ENCODE measurements around the gene CDK4. TPM values are rescaled to one million over a fixed set of nuclear protein-coding genes. Genes with fewer than 3 reads are reported as not detected.

The CDK4 gene
- total RNA-seq, 4 donors from 2014 or later: 79.1 to 156 (median 99.0) TPM

- TF ChIP-seq EP300 (IDR thresholded peaks at IDR 0.05) (no peak), POLR2A (IDR thresholded peaks at IDR 0.05) (no peak)
- TF ChIP-seq, protein P1, sequence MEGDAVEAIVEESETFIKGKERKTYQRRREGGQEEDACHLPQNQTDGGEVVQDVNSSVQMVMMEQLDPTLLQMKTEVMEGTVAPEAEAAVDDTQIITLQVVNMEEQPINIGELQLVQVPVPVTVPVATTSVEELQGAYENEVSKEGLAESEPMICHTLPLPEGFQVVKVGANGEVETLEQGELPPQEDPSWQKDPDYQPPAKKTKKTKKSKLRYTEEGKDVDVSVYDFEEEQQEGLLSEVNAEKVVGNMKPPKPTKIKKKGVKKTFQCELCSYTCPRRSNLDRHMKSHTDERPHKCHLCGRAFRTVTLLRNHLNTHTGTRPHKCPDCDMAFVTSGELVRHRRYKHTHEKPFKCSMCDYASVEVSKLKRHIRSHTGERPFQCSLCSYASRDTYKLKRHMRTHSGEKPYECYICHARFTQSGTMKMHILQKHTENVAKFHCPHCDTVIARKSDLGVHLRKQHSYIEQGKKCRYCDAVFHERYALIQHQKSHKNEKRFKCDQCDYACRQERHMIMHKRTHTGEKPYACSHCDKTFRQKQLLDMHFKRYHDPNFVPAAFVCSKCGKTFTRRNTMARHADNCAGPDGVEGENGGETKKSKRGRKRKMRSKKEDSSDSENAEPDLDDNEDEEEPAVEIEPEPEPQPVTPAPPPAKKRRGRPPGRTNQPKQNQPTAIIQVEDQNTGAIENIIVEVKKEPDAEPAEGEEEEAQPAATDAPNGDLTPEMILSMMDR (IDR thresholded peaks at IDR 0.05): no peak
- Histone ChIP-seq H3K4me1 (peaks cover 0 to 26% (median 6%) of the 10 kb centered on the region in 4 donors), H3K36me3 (peaks cover 0 to 55% (median 3%) of the 10 kb centered on the region in 3 donors), H3K4me3 (no peak overlapping the region), H3K9me3 (no peaks in the 10 kb centered on the region), H3K27ac (peak overlapping the region in 1 of 4 donors; percentile 4), H3K27me3 (no peaks in the 10 kb centered on the region)
- DNase-seq (ENCODE audit: low spot score in 2 of 2): no peak
- 55 to 70% methylated on average over 2 of the region's 2 CpGs for WGBS, 2 donors
These were observed 29.7 kb upstream of the CDK4 start for GRCh38 chr12:57781801-57782200.

GRCh38 chr12:57781244-57781643 is 29.1 kb upstream of the CDK4 start:
- H3K4me3 ChIP-seq: no peak overlapping the region
- H3K36me3 ChIP-seq: peaks cover 0 to 54% (median 3%) of the 10 kb centered on the region in 3 donors
- H3K27me3 ChIP-seq: no peaks in the 10 kb centered on the region
- 94% methylated on average over 3 of the region's 3 CpGs for WGBS, 2 donors
- peaks cover 0 to 26% (median 6%) of the 10 kb centered on the region in 4 donors for H3K4me1 ChIP-seq
- H3K27ac ChIP-seq: peak overlapping the region in 1 of 4 donors; percentile 4
- no peak for TF ChIP-seq POLR2A (IDR thresholded peaks at IDR 0.05)
- no peak for TF ChIP-seq EP300 (IDR thresholded peaks at IDR 0.05)
- TF ChIP-seq, protein P1 (IDR thresholded peaks at IDR 0.05): no peak
- H3K9me3 ChIP-seq: no peaks in the 10 kb centered on the region
- no peak for DNase-seq (ENCODE audit: low spot score in 2 of 2)

DNA sequence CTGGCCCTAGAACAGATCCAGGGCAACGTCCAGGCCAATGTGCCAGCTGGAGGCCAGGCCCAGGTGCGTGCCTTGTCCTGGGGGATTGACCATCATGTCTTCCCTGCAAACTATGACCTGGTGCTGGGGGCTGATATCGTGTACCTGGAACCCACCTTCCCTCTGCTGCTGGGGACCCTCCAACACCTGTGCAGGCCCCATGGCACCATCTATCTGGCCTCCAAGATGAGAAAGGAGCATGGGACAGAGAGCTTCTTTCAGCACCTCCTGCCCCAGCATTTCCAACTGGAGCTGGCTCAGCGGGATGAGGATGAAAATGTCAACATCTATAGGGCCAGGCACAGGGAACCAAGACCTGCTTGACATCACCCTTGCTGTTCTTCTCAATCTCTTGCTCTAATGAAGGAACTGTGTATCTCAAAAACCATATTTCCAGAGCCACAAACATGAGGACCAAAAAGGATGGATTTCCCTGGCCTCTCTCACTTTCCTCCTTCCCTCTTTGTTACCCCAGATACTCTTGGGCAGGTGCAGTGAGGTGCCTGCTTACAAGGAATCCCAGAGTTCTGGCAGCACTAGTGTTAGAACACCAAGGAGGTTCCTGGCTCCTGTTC is 28.3 kb upstream of the CDK4 start:
- Histone ChIP-seq H3K27me3 (no peaks in the 10 kb centered on the region), H3K36me3 (peaks cover 0 to 53% (median 0%) of the 10 kb centered on the region in 3 donors), H3K27ac (no peak overlapping the region), H3K9me3 (no peaks in the 10 kb centered on the region), H3K4me3 (no peak overlapping the region), H3K4me1 (peaks cover 0 to 26% (median 6%) of the 10 kb centered on the region in 4 donors)
- DNase-seq (ENCODE audit: low spot score in 2 of 2): no peak
- 76 to 84% methylated on average over 4 of the region's 4 CpGs for WGBS, 2 donors
- TF ChIP-seq POLR2A (IDR thresholded peaks at IDR 0.05): no peak
- no peak for TF ChIP-seq EP300 (IDR thresholded peaks at IDR 0.05)
- TF ChIP-seq, protein P1 (IDR thresholded peaks at IDR 0.05): no peak

DNA sequence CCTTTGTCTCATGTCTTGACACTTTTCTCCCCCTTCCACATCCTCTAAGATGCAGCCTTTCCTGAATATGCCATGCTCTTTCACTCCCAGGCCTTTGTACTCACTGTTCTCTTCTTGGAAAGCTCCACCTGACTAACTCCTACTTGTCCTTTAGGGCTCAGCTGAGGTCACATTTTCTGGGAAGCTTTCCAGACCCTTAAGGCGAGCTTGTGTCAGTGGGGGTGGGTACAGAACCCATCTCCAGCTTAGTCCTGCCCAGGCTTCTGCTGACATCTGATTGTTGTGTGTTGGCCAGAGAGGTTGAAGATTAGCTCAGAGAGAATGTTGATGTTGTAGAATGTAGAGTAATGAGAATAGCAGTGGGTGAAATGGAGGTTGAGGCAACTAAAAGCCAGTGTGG is 27.6 kb upstream of the CDK4 start:
- Histone ChIP-seq H3K4me1 (peaks cover 0 to 23% (median 6%) of the 10 kb centered on the region in 4 donors), H3K36me3 (peaks cover 0 to 52% (median 0%) of the 10 kb centered on the region in 3 donors), H3K27me3 (no peaks in the 10 kb centered on the region), H3K9me3 (no peaks in the 10 kb centered on the region), H3K27ac (no peak overlapping the region), H3K4me3 (no peak overlapping the region)
- WGBS, 2 donors: 38 to 39% methylated on average over 1 of the region's 1 CpG
- no peak for TF ChIP-seq EP300 (IDR thresholded peaks at IDR 0.05)
- TF ChIP-seq POLR2A (IDR thresholded peaks at IDR 0.05): no peak
- TF ChIP-seq, protein P1 (IDR thresholded peaks at IDR 0.05): no peak
- no peak for DNase-seq (ENCODE audit: low spot score in 2 of 2)

DNA sequence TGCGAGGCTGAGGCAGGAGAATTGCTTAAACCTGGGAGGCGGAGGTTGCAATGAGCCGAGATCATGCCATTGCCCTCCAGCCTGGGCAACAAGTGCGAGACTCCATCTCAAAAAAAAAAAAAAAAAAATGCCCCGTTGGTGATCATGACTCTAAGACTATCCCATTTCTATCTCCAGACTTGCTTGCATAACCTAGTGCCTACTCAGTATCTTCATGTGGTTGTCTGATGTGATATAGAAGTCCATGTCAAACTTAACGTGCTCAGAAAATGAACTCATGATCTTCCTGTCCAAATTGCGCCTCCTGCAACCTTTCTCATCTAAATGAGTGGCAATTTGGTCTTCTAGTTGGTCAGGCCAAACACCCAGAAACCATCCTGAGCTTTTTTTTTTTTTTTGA is 25.8 kb upstream of the CDK4 start:
- no peaks in the 10 kb centered on the region for H3K27me3 ChIP-seq
- no peak overlapping the region for H3K4me3 ChIP-seq
- no peaks in the 10 kb centered on the region for H3K9me3 ChIP-seq
- TF ChIP-seq POLR2A (IDR thresholded peaks at IDR 0.05) (no peak), EP300 (IDR thresholded peaks at IDR 0.05) (no peak)
- TF ChIP-seq, protein P1 (IDR thresholded peaks at IDR 0.05): no peak
- 89 to 94% methylated on average over 7 of the region's 7 CpGs for WGBS, 2 donors
- H3K4me1 ChIP-seq: peaks cover 0 to 18% (median 2%) of the 10 kb centered on the region in 4 donors
- H3K36me3 ChIP-seq: peaks cover 0 to 50% (median 0%) of the 10 kb centered on the region in 3 donors
- H3K27ac ChIP-seq: no peak overlapping the region
- DNase-seq (ENCODE audit: low spot score in 2 of 2): no peak

Measured in tibial nerve (tissue), 4 donors.